Inferior parietal cortex (tissue), 1 donor: ENCODE results near the gene KCNV2.

ENCODE experiments used
- DNase-seq: peaks from one replicate; pipeline ENCODE4 v3.0.0-alpha.2; 2016; ENCODE audit errors: extremely low spot score

Gene KCNV2

GRCh38 chr9:2758898-2759510 is 41.7 kb downstream of the KCNV2 start:
- no peak for DNase-seq

GRCh38 chr9:2761424-2761823 is 44.1 kb downstream of the KCNV2 start:
- no peak for DNase-seq

DNA sequence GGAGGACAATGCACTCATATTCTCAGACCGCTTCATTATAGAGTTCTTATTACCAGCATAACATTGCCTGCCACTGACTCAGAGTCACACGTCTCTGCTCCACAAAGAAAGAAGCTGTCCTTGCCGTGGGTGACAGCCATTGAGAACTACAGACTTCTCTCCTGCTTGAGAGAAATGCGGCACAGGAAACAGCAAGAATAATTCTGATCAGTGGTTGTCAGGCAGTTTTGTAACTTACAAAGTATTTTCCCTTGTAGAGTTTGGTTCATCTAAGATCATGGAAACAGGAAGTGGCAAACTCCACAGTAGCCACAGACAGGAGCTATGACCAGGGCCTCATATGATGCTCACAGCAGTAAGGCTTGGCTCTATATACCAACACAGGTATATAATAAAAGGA is 47.0 kb downstream of the KCNV2 start:
- DNase-seq = no peak

GRCh38 chr9:2765250-2765880 is 48.1 kb downstream of the KCNV2 start:
- DNase-seq = no peak

DNA sequence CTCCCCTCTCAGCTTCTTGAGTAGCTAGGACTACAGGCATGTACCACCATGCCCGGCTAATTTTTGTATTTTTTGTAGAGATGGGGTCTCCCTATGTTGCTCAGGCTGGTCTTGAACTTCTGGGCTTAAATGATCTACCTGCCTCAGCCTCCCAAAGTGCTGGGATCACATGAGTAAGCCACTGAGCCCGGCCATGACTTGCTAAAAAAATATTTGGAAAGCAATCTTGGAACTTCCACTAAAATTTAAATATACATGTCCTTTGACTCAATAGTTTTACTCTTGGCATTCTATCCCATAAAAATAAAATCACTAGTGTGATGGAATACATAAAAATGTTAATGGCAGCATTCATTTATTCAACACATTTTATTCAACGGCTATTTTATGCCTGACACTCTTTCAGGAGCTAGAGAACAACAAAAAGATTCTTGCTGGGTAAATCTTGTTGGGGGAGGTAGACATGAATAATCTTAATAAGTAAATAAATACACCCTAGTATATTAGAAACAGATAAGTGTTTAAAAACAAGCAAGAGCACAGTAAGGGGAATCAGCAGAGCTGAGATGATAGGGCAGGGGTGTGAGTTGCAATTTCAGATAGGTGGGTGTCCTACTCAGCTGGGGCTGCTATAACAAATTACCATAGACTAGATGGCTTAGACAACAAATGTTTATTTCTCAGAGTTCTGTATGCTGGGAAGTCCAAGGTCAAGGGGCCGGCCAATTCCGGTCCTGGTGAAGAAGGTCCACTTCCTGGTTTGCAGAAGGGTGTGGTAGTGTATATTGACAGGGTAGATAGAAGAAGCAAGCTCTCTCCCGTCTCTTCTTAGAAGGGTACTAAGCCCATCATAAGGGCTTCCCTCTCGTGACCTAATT is 50.7 kb downstream of the KCNV2 start:
- DNase-seq = no peak

DNA sequence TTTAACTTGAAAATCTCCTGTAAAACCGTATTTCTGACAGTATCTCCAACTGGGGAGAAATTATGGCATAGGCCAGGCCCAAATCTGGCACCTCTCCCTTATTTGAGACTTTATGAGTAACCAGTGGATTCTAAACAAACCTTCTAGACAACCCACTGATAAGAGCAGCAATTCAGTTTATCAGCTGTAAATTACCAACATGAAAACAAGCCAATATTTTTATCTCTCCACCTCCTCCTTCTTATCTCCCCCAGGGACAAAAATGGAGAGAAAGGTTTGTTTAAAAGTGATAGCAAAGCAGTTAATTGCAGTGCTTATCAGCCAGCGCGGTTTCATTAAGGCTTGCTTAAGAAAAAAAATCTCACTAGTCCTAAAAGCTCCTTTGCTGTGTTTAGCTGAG is 53.8 kb downstream of the KCNV2 start:
- DNase-seq = no peak

- DNase-seq = no peak
Measured at GRCh38 chr9:2771661-2772060, 54.4 kb downstream of the KCNV2 start.

DNA sequence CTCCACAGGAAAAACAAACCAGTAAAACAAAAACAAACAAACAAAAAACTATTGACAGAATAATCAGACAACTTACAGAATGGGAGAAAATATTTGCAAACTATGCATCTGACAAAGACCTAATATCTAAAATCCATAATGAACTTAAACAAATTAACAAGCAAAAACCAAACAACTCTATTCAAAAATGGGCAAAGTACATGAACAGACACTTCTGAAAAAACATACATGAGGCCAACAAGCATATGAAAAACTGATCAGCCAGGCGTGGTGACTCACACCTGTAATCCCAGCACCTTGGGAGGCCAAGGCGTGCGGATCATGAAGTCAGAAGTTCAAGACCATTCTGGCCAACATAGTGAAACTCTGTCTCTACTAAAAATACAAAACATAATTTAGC is 60.1 kb downstream of the KCNV2 start:
- DNase-seq = no peak

- DNase-seq = no peak
Measured at GRCh38 chr9:2778816-2779215, 61.5 kb downstream of the KCNV2 start.
